H1 (cell line): Measurements from ENCODE around the gene ZNF582. TPM values are rescaled to one million over a fixed set of nuclear protein-coding genes. Genes with fewer than 3 reads are reported as not detected.

Experiments
- BCL11A ChIP-seq, 2 experiments: IDR thresholded peaks; one replicate each; pipeline ENCODE4 v1.6.1; 2011; ENCODE audit warnings: low read depth in 2 of 2, low read length in 2 of 2, mild to moderate bottlenecking in 2 of 2
- RBBP5 ChIP-seq: IDR thresholded peaks from 2 replicates; pipeline ENCODE4 v1.7.1; 2012; ENCODE audit warnings: low read depth, mild to moderate bottlenecking, inconsistent platforms, low read length, moderate library complexity, borderline replicate concordance
- RXRA ChIP-seq: IDR thresholded peaks from 2 replicates; pipeline ENCODE4 v1.6.1; 2011; ENCODE audit warnings: low read depth, mild to moderate bottlenecking, low read length, moderate library complexity; ENCODE audit not compliant: insufficient read depth
- SUZ12 ChIP-seq: fragments of 200-600 bp; sonication (generic); IDR thresholded peaks from 2 replicates; pipeline ENCODE4 v1.6.1; 2012; ENCODE audit warnings: mild to moderate bottlenecking, inconsistent platforms, low read length, moderate library complexity, mixed read lengths
- polyA plus RNA-seq, 7 experiments: library from polyadenylated mRNA; depleted of rRNA in 3 of 7; stranded (reverse) in 5 of 7; unstranded in 2 of 7; fragments of >200 nt in 5 of 7; fragments of 200-250 nt in 2 of 7; gene quantifications; 1 replicate in 5 of 7; 2 replicates in 1 of 7; 4 replicates in 1 of 7; pipeline versions ENCODE4 v1.2.1 to v1.2.3, GENCODE V29; 2011 to 2013; ENCODE audit warnings: missing spikeins in 2 of 7, mixed read lengths in 2 of 7
- total RNA-seq: library from RNA; stranded (reverse); fragmentation: NEBNext Ultra II Directional; extraction: Animal tissue kit (Norgen Biotek cat#: 25700); gene quantifications from 2 replicates; pipeline ENCODE4 v1.2.1, GENCODE V29; 2021

The ZNF582 gene
- total and polyA plus RNA-seq, 2 of the 8 experiments (the other 6 are each of a cell fraction or from before 2014, with no cell fraction given): 3.8 to 5.8 TPM

GRCh38 chr19:56372281-56372680, 21.1 kb downstream of the ZNF582 start (continued):
- TF ChIP-seq RBBP5: no peak
- TF ChIP-seq SUZ12: no peak
- no peak for TF ChIP-seq RXRA
- no peak for TF ChIP-seq BCL11A (IDR thresholded peaks at IDR 0.05; ENCODE audit: low read depth in 2 of 2, low read length in 2 of 2)
